SK-N-SH treated with all-trans-retinoic acid at 6 μM for 48 hours (cell line): Measurements from ENCODE around the gene IWS1.
"Not testable (repeated sequence)": the region's sequence is repeated elsewhere in the genome, so short reads cannot be mapped to it uniquely, and the experiment has no call there.

Source experiments
- ATAC-seq: fragments of 200-7000 bp; cut with Tn5 transposase; 3 replicates; pipeline ENCODE4 v1.9.1; 2020; ENCODE audit warnings: mild to moderate bottlenecking, moderate library complexity
- CSDC2 ChIP-seq: fragments of 250-450 bp; sonication (Bioruptor Pico); IDR thresholded peaks from 2 replicates; pipeline ENCODE4 v1.5.0; 2020; ENCODE audit warnings: mild to moderate bottlenecking, moderate library complexity
- CSRNP3 ChIP-seq: fragments of 250-450 bp; sonication (Bioruptor Pico); IDR thresholded peaks from 2 replicates; pipeline ENCODE4 v1.5.1; 2021; ENCODE audit warnings: mild to moderate bottlenecking, moderate library complexity
- ESRRG ChIP-seq: fragments of 250-450 bp; sonication (Bioruptor Pico); IDR thresholded peaks from 2 replicates; pipeline ENCODE4 v1.6.1; 2021; ENCODE audit warnings: mild to moderate bottlenecking
- GLIS3 ChIP-seq: fragments of 250-450 bp; sonication (Bioruptor Pico); IDR thresholded peaks from 2 replicates; pipeline ENCODE4 v1.5.0; 2020; ENCODE audit warnings: mild to moderate bottlenecking, moderate library complexity
- ISL1 ChIP-seq: fragments of 250-450 bp; sonication (Bioruptor Pico); IDR thresholded peaks from 2 replicates; pipeline ENCODE4 v2.1.2; 2022; ENCODE audit warnings: mild to moderate bottlenecking, moderate library complexity
- PATZ1 ChIP-seq: fragments of 250-450 bp; sonication (Bioruptor Pico); IDR thresholded peaks from 2 replicates; pipeline ENCODE4 v1.8.0; 2020; ENCODE audit warnings: mild to moderate bottlenecking, moderate library complexity, borderline replicate concordance
- POU6F1 ChIP-seq: fragments of 250-450 bp; sonication (Bioruptor Pico); IDR thresholded peaks from 2 replicates; pipeline ENCODE4 v1.8.0; 2021; ENCODE audit warnings: low read depth, mild to moderate bottlenecking, moderate library complexity, borderline replicate concordance
- PPARA ChIP-seq: fragments of 250-450 bp; sonication (Bioruptor Pico); IDR thresholded peaks from 2 replicates; pipeline ENCODE4 v1.5.0; 2020; ENCODE audit warnings: mild to moderate bottlenecking, borderline replicate concordance
- RARB ChIP-seq: fragments of 250-450 bp; sonication (Bioruptor Pico); IDR thresholded peaks from 2 replicates; pipeline ENCODE4 v1.8.0; 2021; ENCODE audit warnings: mild to moderate bottlenecking, moderate library complexity
- SNAI2 ChIP-seq: fragments of 250-450 bp; sonication (Bioruptor Pico); IDR thresholded peaks from 2 replicates; pipeline ENCODE4 v1.5.0; 2020; ENCODE audit warnings: mild to moderate bottlenecking, moderate library complexity
- TCF4 ChIP-seq: fragments of 250-450 bp; sonication (Bioruptor Pico); IDR thresholded peaks from 2 replicates; pipeline ENCODE4 v1.8.0; 2021; ENCODE audit warnings: mild to moderate bottlenecking, moderate library complexity, borderline replicate concordance
- TOX ChIP-seq: fragments of 250-450 bp; sonication (Bioruptor Pico); IDR thresholded peaks from 2 replicates; pipeline ENCODE4 v1.8.0; 2021; ENCODE audit warnings: mild to moderate bottlenecking, moderate library complexity, borderline replicate concordance
- ZC3H10 ChIP-seq: fragments of 250-450 bp; sonication (Bioruptor Pico); IDR thresholded peaks from 2 replicates; pipeline ENCODE4 v1.5.1; 2021; ENCODE audit warnings: mild to moderate bottlenecking, moderate library complexity
- ZFP3 ChIP-seq: fragments of 250-450 bp; sonication (Bioruptor Pico); IDR thresholded peaks from 2 replicates; pipeline ENCODE4 v1.5.0; 2020; ENCODE audit warnings: mild to moderate bottlenecking, moderate library complexity
- ZFP30 ChIP-seq: fragments of 450-650 bp; formaldehyde crosslinking; IDR thresholded peaks from 2 replicates; pipeline ENCODE4 v1.5.0; 2022; ENCODE audit warnings: mild to moderate bottlenecking, moderate library complexity
- ZNF565 ChIP-seq: fragments of 450-650 bp; formaldehyde crosslinking; conservative IDR thresholded peaks from 2 replicates; pipeline ENCODE4 v1.5.0; 2020; ENCODE audit warnings: low read depth, mild to moderate bottlenecking, moderate library complexity
- ZNF70 ChIP-seq: fragments of 450-650 bp; formaldehyde crosslinking; IDR thresholded peaks from 2 replicates; pipeline ENCODE4 v1.5.0; 2020; ENCODE audit warnings: mild to moderate bottlenecking, moderate library complexity

IWS1 gene

GRCh38 chr2:127572841-127573240 is 46.6 kb upstream of the IWS1 start:
- no peak for ATAC-seq
- TF ChIP-seq CSRNP3 (CRISPR knock-in tag) = no peak
- no peak for TF ChIP-seq POU6F1 (CRISPR knock-in tag)
- no peak for TF ChIP-seq ZNF565 (CRISPR knock-in tag)
- no peak for TF ChIP-seq TCF4 (CRISPR knock-in tag)

DNA sequence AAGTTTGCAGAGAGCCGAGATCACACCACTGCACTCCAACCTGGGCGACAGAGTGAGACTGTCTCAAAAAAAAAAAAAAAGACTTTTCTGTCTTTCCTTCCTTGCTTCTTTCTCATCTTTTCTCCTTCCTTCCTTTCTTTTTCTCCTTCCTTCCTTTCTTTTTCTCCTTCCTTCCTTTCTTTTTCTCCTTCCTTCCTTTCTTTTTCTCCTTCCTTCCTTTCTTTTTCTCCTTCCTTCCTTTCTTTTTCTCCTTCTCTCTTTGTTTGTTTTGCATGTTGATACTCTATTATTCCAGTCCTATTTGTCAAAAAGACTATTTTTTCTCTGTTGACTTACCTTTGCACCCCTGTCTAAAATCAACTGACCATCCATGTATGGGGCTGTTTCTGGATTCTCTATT is 46.1 kb upstream of the IWS1 start:
- ATAC-seq = not testable (repeated sequence)

DNA sequence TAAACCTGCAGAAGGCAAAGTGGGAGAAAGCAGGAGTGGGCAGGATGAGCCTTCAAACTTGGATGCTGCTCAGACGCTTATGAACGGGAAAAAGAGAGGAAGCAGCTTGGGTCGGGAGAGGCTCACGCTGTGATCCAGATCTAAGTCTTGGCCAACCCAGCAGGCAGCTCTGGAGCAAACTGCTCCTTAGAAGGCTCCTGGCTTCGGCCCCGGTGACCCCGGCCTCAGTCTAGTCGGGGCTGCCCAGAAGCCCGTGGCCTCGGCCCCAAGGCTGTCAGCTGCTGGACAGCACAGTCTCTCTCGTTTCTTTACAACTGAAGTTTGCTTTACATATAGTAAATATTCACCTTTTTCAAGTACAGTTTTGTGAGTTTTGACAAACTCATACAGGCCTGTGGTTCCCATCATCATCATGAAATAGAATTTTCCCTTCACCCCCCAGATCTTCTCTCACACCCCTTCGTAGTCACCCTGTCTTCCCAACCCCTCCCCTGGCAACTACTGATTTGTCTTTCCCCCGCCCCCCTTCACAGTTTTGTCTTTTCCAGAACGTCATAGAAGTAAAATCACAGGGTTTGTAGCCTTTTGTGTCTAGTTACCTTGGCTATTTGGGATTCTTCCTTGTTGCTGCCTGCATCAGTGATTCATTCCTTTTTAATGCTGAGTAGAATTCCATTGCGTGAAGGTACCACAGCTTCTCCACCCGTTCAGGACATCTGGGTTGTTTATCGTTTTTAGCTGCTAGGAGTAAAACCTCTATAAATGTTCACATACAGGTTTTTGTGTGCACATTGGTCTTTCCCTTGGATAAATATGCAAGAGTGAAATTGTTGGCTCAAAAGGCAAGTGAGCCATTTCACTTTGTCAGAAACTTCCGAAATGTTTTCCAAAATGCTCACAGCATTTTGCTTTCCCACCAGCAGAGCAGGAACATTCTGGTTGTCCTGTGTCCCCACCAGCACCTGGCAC is 44.3 kb upstream of the IWS1 start:
- TF ChIP-seq GLIS3 (CRISPR knock-in tag) (no peak), SNAI2 (CRISPR knock-in tag) (no peak), PPARA (CRISPR knock-in tag) (no peak), ZFP3 (CRISPR knock-in tag) (no peak), CSDC2 (CRISPR knock-in tag) (no peak), ISL1 (no peak)
- ATAC-seq = peak; percentile 40

DNA sequence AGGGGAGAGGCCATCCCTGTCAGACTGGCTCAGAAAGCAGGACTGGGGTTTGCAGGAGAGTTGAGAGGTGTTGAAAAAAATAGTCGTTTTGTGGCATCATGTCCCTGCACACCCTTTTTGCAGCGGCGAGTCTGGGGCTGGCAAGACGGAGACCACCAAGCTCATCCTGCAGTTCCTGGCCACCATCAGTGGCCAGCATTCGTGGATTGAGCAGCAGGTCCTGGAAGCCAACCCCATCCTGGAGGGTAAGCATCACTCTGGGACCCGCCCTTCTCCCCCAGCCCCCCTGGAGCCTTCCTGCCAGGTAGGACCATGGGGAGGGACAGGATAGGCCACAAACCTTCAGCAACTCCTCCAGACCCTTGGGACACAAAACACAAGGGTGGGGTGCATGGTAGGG is 43.4 kb upstream of the IWS1 start:
- TF ChIP-seq ZNF565 (CRISPR knock-in tag) = no peak

DNA sequence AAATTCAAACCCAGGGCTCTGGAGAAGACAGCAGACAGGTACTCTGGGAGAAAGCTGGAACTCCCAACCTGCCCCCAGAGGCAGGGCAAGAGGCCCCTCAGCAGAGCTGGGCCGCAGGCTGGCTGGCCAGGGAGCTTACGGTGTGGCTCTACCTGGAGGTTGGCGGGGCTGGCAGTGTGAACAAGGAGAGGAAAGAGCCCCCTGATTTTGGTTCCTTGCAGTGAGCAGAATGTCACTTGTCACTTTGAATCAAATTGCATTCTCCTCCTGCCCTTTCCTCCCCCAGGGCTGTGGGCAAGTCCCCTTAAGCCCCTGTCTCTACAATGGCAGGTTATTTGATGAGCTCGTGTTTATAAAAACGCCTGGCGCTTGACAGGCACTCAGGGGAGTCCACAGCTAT is 41.8 kb upstream of the IWS1 start:
- TF ChIP-seq TOX (CRISPR knock-in tag) (no peak), ISL1 (no peak), TCF4 (CRISPR knock-in tag) (no peak), CSDC2 (CRISPR knock-in tag) (no peak), GLIS3 (CRISPR knock-in tag) (no peak), PPARA (CRISPR knock-in tag) (no peak)
- no peak for ATAC-seq

More for the DNA sequence above, 43.4 kb upstream of the IWS1 start:
- no peak for ATAC-seq

GRCh38 chr2:127567351-127567854 is 41.1 kb upstream of the IWS1 start:
- no peak for ATAC-seq
- TF ChIP-seq PATZ1 (CRISPR knock-in tag) = no peak
- TF ChIP-seq, all 23 proteins: peak for 0

GRCh38 chr2:127566576-127566975 is 40.3 kb upstream of the IWS1 start:
- no peak for ATAC-seq
- TF ChIP-seq TCF4 (CRISPR knock-in tag) = no peak
- no peak for TF ChIP-seq ZFP30
- TF ChIP-seq CSDC2 (CRISPR knock-in tag) = no peak
- no peak for TF ChIP-seq ESRRG (CRISPR knock-in tag)
- no peak for TF ChIP-seq RARB (CRISPR knock-in tag)

- no peak for ATAC-seq
- TF ChIP-seq ZC3H10 (CRISPR knock-in tag) (no peak), ZNF70 (CRISPR knock-in tag) (no peak)
Measured at GRCh38 chr2:127566139-127566417, 39.8 kb upstream of the IWS1 start.
